NCI-H524 treated with DMSO at 0.1 percent for 48 hours (cell line): ENCODE results near the gene NUTM2G.
"Not testable (repeated sequence)": the region's sequence is repeated elsewhere in the genome, so short reads cannot be mapped to it uniquely, and the experiment has no call there.

ENCODE experiments used
- DNase-seq: peaks from one replicate; lab custom pipeline; 2025; lab: John Stamatoyannopoulos, UW

Gene NUTM2G, protein sequence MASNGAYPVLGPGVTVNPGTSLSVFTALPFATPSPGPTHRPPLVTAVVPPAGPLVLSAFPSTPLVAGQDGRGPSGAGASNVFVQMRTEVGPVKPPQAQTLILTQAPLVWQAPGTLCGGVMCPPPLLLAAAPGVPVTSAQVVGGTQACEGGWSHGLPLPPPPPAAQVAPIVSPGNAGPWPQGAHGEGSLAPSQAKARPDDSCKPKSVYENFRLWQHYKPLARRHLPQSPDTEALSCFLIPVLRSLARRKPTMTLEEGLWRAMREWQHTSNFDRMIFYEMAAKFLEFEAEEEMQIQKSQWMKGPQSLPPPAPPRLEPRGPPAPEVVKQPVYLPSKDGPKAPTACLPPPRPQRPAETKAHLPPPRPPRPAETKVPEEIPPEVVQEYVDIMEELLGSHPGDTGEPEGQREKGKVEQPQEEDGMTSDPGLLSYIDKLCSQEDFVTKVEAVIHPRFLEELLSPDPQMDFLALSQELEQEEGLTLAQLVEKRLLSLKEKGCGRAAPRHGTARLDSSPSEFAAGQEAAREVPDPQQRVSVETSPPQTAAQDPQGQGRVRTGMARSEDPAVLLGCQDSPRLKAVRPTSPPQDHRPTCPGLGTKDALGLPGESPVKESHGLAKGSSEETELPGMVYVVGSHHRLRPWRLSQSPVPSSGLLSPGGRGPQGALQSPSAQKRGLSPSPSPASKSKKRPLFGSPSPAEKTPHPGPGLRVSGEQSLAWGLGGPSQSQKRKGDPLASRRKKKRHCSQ

DNA sequence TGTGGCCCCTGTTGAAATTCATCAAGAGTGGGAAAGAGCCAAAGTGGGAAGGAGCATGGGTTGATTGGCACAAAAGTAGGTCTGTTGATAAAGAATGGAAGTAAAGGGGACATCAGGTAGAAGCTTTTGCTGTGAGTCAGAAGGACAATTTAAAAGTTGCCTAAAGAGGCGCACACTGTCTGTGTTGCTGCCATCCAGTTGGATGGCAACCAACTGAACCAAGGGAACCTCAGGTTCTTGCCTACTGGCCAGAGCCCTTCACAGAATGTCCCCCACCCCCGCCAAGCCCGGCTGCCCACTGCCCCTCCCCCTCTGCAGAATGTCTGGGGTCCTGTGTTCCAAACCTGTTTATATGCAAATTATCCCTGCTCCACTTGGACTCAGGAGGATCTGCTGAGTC, at the start of gene NUTM2G:
Gene NUTM2G (plus strand): TSS at position 301 of the 400 bp plus-strand sequence. CDS start 182 bp downstream, outside the sequence.
- not testable (repeated sequence) for DNase-seq

DNA sequence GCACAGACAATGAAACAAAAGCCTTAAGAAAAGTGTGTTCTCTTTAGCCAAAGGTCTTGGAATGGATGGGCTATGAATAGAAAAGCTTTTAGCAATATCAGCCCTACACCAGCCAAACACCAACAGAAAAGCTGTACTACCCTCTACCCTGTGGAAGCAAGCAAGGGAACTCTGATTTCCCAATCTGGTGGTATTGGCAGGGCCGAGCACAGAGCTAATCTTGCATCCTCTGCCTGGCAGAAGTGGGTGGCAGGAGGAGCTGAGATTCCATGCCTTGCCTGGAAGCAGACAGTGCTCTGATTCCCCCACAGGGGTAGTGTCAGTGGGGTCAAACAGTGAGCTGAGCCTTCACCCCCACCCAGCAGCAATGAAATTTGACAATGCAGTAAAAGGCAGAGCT, 44.7 kb upstream of the NUTM2G start:
- no peak for DNase-seq

DNA sequence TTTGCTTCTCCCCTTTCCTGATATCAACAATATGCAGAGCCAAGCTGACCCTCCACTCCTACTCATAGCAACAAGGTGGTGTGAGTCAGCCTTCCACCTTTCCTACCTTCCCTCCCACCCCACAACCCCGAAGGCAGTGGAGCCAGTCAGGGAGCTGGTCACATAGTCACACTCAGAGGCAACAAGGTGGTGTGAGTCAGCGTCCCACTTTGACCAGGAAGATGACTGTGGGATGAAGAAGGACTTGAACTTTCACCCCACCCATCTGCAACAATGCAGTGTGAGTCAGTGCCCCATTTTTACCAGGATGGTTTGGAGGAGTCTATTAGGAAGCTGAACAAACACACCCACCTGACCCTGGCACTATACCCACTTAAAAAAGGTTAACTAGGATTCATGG, 44.2 kb upstream of the NUTM2G start:
- DNase-seq: no peak

DNA sequence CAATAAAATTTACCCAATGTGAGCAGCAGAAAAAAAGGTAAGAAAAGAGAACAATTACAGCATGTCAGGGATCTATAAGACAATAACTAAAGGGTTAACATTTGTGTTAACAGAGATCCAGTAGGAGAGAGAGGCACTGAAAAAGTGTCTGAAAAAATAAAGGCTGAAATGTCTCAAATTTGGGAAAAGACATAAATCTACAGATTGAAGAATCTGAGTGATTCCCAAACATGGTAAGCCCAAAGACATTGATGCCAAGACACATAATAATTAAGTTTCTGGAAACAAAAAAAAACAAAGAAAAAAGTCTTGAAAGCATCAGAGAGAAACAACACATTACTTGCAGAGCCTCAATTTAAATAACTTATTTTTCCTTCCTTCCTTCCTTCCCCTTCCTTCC, 43.2 kb upstream of the NUTM2G start:
- no peak for DNase-seq

DNA sequence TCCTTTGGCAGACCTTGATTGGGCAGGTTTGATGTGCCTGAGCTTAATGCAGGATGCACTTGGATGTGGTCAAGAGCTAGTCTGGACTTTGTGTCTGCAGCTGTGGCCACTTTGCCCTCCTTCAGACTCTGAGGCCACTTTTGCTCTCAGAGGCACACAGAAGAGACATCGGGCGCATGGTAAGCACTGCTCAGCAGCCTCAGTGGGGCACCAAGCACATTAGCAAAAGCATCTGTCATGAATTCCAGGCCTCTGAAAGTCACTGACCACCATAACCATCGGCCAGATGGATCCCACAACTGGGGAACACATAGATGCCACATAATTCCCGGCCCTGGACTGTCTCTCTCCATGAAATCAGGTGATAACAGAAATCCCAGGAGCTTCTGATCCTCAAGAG, 40.1 kb upstream of the NUTM2G start:
- no peak for DNase-seq

DNA sequence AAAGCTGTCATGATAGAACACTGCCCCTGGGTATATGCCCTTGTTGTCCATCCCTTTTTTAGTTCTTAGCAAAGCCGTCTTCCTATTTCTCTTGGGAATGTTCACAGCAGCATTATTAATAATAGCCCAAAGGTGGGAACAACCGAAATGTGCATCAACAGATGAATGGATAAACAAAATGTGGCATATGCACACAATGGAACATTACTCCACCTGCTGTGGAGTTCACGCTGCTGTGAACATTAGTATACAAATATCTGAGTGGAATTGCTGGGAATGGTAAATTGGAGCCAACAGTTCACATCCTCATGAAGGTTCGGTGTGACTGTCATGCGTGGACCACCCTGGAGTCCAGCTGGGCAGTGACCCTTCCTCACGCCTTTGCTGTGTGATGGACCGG, 36.5 kb upstream of the NUTM2G start:
- DNase-seq: no peak

DNA sequence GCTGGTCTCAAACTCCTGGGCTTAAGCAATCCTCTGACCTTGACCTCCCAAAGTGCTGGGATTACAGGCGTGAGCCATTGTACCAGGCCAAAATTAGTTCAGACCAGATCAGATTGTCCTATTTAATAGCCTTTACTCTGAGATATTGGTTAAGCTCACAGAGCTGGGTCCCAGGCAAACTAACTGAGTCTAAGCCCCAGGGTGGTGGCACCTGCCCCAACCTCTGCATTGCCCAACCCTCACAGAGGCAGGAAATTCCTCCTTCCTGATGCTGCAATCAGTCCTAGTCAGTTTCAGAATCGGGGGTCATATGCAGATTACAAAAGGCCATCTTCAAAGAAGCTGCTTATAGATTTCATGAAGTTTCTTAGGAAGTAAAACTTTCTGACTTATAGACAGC, 28.6 kb upstream of the NUTM2G start:
- not testable (repeated sequence) for DNase-seq

DNA sequence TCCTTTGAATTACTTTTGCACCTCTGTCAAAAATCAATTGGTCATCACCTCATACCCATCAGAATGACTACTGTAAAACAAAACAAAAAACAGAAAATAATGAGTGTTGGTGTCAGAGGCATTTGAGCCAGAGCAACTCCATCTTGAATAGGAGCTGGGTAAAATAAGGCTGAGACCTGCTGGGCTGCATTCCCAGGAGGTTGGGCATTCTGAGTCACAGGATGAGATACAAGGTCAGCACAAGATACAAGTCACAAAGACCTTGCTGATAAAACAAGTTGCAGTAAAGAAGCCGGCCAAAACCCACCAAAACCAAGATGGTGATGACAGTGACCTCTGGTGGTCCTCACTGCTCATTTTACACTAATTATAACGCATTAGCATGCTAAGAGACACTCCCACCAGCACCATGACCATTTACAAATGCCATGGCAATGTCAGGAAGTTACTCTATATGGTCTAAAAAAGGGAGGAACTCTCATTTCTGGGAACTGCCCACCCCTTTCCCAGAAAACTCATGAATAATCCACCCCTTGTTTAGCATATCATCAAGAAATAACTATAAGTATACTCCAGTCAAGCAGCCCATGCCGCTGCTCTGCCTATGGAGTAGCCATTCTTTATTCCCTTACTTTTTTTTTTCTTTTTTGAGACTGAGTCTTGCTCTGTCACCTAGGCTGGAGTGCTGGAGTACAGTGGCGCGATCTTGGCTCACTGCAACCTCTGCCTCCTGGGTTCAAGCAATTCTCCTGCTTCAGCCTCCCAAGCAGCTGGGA, 23.5 kb upstream of the NUTM2G start:
- DNase-seq: not testable (repeated sequence)

DNA sequence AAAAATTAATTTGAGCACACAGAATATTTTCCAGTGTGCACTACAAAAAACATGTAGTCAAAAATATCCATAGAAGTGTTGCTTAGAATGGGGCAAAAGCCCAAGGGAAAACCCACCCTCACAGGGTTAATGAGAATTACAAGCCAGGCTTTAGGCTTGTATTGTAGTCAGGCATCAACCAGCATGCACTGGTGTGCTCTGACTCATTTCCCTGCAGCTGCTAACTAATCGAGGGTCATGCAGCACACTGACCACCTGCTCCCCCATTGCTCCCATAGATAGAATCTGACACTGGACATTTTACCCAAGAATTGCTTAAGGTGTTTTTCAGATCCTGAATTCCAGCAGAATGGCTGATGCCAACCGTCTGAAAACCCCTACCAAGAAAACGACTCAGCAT, 20.2 kb upstream of the NUTM2G start:
- not testable (repeated sequence) for DNase-seq

DNA sequence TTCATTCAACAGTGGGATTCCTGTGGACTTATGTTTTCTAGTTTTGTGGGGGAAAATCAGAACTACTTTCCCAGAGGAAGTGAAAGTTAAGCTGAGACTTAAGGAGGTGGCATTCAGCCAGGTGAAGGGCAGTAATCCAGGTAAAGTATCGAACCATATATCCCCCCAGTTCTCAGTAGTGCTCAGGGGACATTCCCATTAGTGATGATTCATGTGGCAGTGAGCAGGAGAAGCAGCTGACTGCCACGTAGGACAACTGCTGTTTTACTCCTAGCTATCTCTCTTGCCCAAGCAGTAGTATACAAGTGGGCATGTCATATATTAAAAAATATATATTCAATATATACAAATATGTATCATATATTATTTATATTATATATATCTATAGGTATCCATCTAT, 13.1 kb upstream of the NUTM2G start:
- DNase-seq: not testable (repeated sequence)

DNA sequence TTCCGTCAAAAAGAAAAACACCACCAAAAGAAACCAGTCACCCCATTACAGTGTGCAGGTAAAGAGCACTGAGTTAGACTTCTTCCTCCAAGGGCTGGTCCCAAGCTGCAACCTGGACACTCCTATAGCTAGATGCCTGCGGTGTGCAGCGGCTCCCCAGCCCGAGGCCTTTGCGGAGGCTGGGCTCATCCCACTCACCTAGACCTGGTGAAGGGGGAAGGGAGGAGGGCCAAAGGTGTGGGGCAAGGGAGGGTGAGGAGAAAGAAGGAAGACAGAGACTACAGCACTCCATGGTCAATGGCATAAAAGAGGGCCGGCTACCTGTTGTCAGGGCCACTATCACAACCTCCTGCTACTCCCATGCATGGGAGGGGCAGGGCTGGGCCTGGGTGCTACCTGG, 12.1 kb upstream of the NUTM2G start:
- DNase-seq: not testable (repeated sequence)

DNA sequence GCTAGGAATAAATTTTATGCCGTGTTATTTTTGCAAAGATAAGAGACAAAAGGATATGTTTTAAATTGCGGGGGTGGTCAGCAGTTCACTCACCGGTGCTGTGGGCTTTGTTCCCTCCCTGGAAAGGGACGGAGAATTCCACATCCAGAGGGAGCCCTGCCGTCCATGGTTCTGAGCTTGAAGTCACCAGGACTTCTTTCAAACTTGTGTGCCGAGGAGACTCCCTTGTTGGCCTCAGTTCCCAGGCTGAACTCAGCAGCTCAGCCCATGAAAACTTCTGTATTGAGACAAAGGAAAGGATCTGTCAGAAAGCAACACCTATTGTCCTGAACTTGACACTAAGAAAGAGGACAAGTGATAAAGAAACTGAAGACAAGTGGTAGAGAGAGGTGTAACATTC, 10.1 kb upstream of the NUTM2G start:
- not testable (repeated sequence) for DNase-seq

DNA sequence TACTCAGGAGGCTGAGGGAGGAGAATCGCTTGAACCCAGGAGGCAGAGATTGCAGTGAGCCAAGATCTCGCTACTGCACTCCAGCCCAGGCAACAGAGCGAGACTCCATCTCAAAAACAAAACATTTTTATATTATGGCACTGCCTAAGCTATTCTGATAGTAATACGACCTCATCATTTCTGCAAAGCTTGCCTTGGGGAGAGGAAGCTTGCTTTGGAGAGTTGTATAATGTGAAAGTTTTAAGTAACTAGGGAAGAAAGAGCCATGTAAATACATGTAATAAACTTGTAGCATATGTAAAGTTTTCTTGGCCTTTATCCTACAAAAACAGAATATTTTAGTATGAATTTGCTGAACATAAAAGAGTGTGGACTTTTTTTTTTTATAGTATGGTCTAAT, 7.8 kb upstream of the NUTM2G start:
- not testable (repeated sequence) for DNase-seq

DNA sequence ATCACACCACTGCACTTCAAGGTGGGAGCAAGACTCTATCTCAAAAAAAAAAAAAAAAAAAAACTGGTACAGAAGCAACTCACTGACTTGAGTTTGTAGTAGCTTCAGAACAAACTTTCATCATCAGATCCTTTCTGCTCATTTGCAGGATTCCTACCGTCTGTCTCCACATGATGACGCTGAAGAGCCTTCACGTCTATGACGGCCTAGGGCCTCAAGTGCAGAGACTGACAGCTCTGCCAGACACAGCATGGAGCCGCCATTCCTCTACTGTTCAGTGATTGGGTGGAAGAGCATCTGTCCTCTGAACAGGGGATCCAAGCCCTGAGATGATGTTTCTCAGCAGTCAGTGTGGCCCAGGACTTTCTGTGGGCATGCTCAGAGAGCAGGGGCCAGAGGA, 3.1 kb upstream of the NUTM2G start:
- DNase-seq: not testable (repeated sequence)

DNA sequence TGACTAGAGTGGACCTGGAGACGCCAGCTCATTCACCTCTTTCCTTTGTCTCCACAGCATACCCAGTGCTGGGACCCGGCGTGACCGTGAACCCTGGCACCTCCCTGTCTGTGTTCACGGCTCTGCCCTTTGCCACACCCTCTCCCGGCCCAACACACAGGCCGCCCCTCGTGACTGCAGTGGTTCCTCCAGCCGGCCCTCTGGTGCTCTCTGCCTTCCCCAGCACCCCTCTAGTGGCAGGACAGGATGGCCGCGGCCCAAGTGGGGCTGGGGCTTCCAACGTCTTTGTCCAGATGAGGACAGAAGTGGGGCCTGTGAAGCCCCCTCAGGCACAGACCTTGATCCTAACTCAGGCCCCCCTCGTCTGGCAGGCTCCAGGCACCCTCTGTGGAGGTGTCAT, 3.0 kb downstream of the NUTM2G start:
- not testable (repeated sequence) for DNase-seq

DNA sequence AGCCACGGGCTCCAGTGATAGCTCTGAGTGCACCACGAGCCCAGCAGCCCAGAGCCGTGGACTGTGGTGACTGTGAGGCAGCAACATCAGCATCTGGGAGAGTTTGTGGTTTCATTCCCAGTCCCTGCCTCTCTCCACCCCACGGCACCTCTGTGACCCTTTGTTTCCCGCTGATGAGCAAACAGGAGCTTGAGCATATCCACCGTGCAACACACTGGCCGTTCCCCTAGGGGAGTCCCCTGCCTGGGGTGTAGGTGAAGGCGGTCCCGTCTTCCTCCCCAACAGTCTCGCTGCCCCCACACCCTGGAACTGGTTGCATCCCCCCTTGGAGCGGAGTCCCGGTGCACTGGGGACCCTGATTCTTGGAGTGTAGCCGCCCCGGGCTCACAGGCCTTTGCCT, 5.5 kb downstream of the NUTM2G start:
- not testable (repeated sequence) for DNase-seq

DNA sequence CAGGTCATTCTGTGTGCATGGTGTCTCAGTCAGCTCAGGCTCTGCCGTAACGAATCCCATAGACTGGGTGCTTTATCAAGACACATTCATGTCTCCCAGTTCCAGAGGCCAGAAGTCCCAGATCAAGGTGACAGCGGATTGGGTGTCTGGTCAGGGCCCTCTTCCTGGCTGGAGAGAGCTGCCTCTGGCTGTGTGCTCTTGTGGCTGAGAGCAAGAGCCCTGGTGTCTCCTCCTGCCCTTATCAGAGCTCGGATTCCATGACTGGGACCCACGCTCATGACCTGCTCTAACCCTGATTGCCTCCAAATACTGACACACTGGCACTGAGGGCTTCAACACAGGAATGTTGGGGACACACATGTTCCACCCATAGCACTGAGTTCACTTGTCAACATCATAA, 6.1 kb downstream of the NUTM2G start:
- DNase-seq: not testable (repeated sequence)

DNA sequence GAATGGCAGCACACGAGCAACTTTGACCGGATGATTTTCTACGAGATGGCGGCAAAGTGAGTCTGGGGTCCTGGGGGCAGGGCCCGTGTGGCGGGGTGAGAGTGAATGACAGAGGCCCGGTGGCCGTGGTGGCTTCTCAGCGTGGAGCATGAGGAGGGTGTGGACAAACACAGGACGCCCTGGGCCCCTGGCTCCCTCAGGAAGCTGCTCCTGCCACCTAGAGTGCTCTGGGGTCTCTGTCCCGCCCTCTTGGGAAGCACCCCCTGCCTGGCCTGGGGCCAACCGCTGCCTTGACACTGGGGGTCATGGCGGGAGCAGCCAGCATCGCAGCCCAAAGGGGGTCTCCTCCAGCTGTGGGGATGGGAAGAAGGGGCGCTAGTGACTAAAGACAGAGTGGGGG, 6.8 kb downstream of the NUTM2G start:
- DNase-seq: not testable (repeated sequence)

DNA sequence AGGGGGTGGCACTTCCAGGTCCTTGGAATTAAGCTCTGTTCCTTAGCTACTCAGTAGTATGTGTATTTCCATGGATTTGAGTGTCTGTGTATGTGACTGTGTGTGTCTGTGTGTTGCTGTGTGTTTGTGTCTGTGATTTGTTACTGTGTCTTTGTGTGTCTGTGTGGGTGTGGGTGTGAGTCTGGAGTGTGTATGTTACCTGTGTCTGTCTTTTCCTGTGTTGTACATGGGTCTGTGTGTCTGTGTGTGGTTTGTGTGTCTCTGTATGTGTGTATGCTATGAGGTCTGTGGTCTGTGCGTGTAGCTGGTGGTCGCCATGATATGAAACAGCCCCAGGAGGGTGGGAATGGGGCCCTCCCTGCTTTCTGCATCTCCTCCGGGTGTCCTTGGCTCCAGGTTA, 8.8 kb downstream of the NUTM2G start:
- DNase-seq: not testable (repeated sequence)

DNA sequence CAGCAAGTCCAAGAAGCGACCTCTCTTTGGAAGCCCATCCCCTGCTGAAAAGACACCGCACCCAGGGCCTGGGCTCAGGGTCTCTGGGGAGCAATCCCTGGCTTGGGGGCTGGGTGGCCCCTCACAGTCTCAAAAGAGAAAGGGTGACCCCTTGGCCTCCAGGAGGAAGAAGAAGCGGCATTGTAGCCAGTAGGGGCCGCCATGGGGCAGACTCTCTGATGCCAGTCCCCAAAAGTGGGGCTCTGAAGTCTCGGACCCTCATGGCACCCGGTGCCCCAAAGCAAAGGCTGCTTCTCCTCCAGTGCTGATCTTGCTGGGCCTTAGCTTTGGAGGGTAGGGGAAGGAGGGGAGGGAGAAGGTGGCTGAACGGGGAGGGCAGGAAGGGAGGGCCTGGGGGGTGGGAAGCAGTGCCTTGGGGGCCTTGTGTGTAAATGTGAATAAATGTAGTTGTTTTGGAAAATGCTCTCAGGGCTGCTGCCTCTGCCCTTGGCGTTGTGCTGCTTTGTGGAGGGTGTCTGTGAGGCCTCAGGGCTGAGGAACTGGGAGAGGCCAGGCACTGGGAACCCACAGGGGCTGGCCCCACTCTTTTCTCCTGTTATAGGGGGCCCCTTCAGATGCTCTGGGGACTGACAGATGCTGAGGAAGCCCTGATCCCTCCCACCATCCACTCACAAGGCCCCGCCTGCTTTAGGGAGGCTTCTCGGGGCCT, 10.5 kb downstream of the NUTM2G start:
- not testable (repeated sequence) for DNase-seq

DNA sequence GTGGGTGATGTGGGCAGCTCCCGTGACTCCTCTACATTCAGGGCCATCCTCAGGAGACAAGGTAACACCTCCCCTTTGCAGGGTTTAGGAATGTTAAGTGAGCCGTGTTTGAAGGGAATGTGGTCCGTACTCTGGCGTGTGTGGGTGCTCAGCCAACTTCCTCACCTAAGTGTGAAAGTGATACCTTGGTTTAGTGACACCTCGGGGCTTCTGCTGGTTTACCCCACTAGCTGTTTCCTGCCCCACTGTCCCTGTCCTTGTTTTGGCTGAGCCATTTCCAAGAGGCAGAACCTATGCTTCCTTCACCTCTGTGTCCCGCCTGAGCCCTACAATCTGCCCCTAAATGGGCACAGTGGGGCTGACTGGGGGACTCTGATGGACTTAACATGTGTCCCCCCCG, 12.3 kb downstream of the NUTM2G start:
- DNase-seq: not testable (repeated sequence)

DNA sequence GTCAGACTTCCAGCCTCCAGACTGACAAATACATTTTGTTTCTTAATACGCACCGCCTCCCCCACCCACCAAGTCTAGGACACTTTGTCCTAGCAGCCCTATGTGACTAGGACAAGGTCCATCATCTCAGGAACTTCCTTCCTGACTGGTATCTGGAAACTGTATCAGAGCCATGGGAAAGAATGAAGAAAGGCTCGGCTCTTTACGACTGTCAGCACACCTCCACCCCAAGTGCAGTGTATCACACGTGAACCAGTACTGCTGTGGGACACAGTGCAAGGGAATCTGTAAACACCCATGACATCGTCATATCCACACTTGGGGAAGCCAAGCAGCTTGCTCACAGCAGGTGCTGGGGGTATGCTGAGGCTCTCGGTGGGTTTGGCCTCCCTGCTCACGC, 13.0 kb downstream of the NUTM2G start:
- DNase-seq: not testable (repeated sequence)
